Spleen (tissue), 13 donors: Measurements from ENCODE around the gene SANBR. TPM values are rescaled to one million over a fixed set of nuclear protein-coding genes. Genes with fewer than 3 reads are reported as not detected.

ENCODE experiments used
- DNase-seq: peaks from one replicate; pipeline ENCODE4 v3.0.0-alpha.2; 2020
- H3K27ac ChIP-seq, 8 donors: fragments of 200-600 bp; sonication (generic) in 7 of 8; 1 replicate in 4 of 8; 2 replicates in 4 of 8; pipeline versions ENCODE4 v1.5.0 to v1.8.0; 2016 to 2021; ENCODE audit warnings: inconsistent platforms in 4 of 8, mild to moderate bottlenecking in 4 of 8, moderate library complexity in 1 of 8
- H3K27me3 ChIP-seq, 7 donors: fragments of 200-600 bp; sonication (generic) in 6 of 7; replicated peaks in 1 of 7; 1 replicate in 4 of 7; 2 replicates in 3 of 7; pipeline versions ENCODE4 v1.5.0 to v1.8.0; 2016 to 2021; ENCODE audit warnings: inconsistent platforms in 3 of 7, mild to moderate bottlenecking in 1 of 7
- H3K36me3 ChIP-seq, 6 donors: fragments of 200-600 bp; sonication (generic) in 5 of 6; 1 replicate in 4 of 6; 2 replicates in 2 of 6; pipeline versions ENCODE4 v1.5.0 to v1.8.0; 2016 to 2021; ENCODE audit warnings: inconsistent platforms in 2 of 6
- H3K4me1 ChIP-seq, 6 donors: fragments of 200-600 bp; sonication (generic) in 5 of 6; 1 replicate in 3 of 6; 2 replicates in 3 of 6; pipeline versions ENCODE4 v1.5.0 to v1.8.0; 2016 to 2021; ENCODE audit warnings: inconsistent platforms in 3 of 6
- H3K4me3 ChIP-seq, 8 donors: fragments of 200-600 bp; sonication (generic) in 7 of 8; 1 replicate in 4 of 8; 2 replicates in 4 of 8; pipeline versions ENCODE4 v1.5.0 to v1.8.0; 2016 to 2021; ENCODE audit warnings: inconsistent platforms in 4 of 8, mild to moderate bottlenecking in 4 of 8, moderate library complexity in 2 of 8
- H3K9me3 ChIP-seq, 8 donors: fragments of 200-600 bp; sonication (generic) in 7 of 8; 1 replicate in 4 of 8; 2 replicates in 4 of 8; pipeline versions ENCODE4 v1.5.0 to v1.8.0; 2016 to 2021; ENCODE audit warnings: inconsistent platforms in 4 of 8
- POLR2A ChIP-seq, 3 donors: fragments of 450-650 bp; IDR thresholded peaks; one replicate each; pipeline ENCODE4 v1.5.1; 2017; ENCODE audit warnings: antibody characterized with exemption in 3 of 3, mild to moderate bottlenecking in 1 of 3
- POLR2AphosphoS5 ChIP-seq, 3 donors: sonication (generic); formaldehyde crosslinking; IDR thresholded peaks; one replicate each; pipeline ENCODE4 v1.5.1; 2017; ENCODE audit warnings: antibody characterized with exemption in 3 of 3
- WGBS, 5 donors: extraction: QIAGEN DNeasy Blood & Tissue Kit in 3 of 5; methylation state at CpG; one replicate each; pipeline versions ENCODE4 v1.1.5 to v1.1.7; 2013 to 2018; 5-methylcytosine and 5-hydroxymethylcytosine counted together
- intact Hi-C: fragments of 100-400 bp; cut with DNase I; formaldehyde crosslinking; loops from one replicate; pipeline ENCODE4 v1.15.0; 2023; ENCODE audit warnings: low total_unique reads
- long read RNA-seq, 2 donors: transcript quantifications; one replicate each; lab custom pipeline, GENCODE V29; 2026
- polyA plus RNA-seq, 3 donors: library from polyadenylated mRNA; stranded (reverse); fragments of 200-250 nt; gene quantifications; one replicate each; pipeline ENCODE4 v1.2.1, GENCODE V29; 2013
- total RNA-seq, 7 donors: library from RNA; depleted of rRNA in 3 of 7; stranded (reverse); fragments of >200 nt in 3 of 7; fragmentation: NEBNext Ultra II Directional in 4 of 7; extraction: Animal tissue kit (Norgen Biotek cat#: 25700) in 4 of 7; gene quantifications; one replicate each; pipeline versions ENCODE4 v1.1.0 to v1.2.1, GENCODE V29; 2016 to 2021
- TF ChIP-seq, protein P1 (sequence below), 11 experiments: fragments of 200-600 bp in 7 of 11; fragments of 450-650 bp in 4 of 11; sonication (generic) in 4 of 11; IDR thresholded peaks in 8 of 11; conservative IDR thresholded peaks in 3 of 11; 1 replicate in 7 of 11; 2 replicates in 4 of 11; pipeline versions ENCODE4 v1.4.0 to v1.8.0; 2016 to 2021; ENCODE audit warnings: antibody characterized with exemption in 11 of 11, inconsistent platforms in 4 of 11, mild to moderate bottlenecking in 1 of 11
- donor health status: healthy with polysubstance abuse.
- donor health status: DM: no; HTN: no; CAD: no; lungs with moderate emphysema.
- donor health status: DM: no; HTN: no; CAD: no.
- donor health status: Bipolar disorder and iron deficiency.
- donor health status: healthy.
- donor health status: DM: no; HTN: no; CAD: no.
- donor health status: DM: yes; HTN: yes; CAD: no.

Gene SANBR
- total RNA-seq (10 to 100 TPM in 3 of 7 donors, 1 to 10 TPM in 4; 4.4 to 11.1 (median 9.4) TPM), polyA plus RNA-seq (1 to 10 TPM; 1.4 to 2.7 (median 1.5) TPM)
- long read RNA-seq, donor 1, full-length matches to known transcripts: 1 of 1 reads
- long read RNA-seq, donor 1, partial matches to known transcripts: 0 of 1 reads
- long read RNA-seq, donor 1, other reads (novel, unspliced or antisense): 0 of 1 reads
- long read RNA-seq, donor 2, full-length matches to known transcripts: 1 of 1 reads
- long read RNA-seq, donor 2, partial matches to known transcripts: 0 of 1 reads
- long read RNA-seq, donor 2, other reads (novel, unspliced or antisense): 0 of 1 reads

DNA sequence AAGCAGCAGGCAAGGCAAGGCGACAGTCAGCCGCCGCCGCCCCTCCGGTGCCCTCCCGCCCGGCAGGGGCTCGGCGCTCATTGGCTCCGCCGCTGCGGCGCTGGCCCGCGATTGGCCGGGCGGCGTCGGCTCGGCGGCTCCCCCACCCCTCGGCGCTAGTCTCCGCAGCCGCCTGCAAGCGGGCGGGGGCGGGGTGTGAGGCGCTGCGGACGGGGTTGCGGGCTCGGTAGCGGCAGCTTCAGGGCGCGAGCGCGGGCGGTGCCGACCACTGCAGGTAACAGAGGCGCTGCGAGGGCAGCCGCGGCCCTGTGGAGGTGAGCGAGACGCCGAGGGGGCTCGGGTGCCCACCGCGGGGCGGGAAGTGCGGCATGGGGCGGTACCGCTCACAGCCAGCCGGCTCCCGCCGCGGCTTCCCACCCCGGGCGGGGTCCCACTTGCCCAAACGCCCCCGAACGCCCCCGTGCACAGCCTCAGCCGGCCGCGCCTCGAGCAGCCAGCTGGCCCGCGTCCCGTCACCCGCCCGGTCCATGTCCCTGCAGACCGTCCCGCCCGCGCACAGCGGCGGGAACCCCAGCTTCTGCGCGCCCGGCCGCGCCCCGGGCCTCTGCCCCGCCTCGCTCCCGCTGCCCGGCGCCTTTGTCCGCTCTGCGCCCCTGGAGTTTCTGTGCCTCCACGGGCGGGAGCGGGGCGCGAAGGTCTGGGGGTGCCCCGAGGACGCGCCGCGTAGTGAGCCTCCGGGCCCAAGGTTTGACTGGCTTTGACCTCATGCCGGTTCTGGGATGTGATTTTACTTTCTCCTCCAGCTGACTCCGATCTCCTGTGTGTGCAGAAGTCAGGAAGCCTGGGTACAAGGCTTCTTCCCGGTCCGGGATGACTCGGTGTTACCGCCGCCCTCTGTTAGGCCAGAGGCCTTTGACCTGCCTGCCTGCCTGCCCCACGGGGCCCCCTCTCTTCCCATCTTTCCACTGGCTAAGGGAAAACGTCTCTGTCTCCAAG, at the start of gene SANBR:
Gene SANBR, plus strand, starts transcription at position 158 of the 996 bp plus-strand sequence. CDS start 4,480 bp downstream, outside the sequence.
- TF ChIP-seq, protein P1, sequence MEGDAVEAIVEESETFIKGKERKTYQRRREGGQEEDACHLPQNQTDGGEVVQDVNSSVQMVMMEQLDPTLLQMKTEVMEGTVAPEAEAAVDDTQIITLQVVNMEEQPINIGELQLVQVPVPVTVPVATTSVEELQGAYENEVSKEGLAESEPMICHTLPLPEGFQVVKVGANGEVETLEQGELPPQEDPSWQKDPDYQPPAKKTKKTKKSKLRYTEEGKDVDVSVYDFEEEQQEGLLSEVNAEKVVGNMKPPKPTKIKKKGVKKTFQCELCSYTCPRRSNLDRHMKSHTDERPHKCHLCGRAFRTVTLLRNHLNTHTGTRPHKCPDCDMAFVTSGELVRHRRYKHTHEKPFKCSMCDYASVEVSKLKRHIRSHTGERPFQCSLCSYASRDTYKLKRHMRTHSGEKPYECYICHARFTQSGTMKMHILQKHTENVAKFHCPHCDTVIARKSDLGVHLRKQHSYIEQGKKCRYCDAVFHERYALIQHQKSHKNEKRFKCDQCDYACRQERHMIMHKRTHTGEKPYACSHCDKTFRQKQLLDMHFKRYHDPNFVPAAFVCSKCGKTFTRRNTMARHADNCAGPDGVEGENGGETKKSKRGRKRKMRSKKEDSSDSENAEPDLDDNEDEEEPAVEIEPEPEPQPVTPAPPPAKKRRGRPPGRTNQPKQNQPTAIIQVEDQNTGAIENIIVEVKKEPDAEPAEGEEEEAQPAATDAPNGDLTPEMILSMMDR (IDR thresholded peaks at IDR 0.05 in 8 of 11, conservative IDR thresholded peaks at IDR 0.05 in 3 of 11): peak in 4 of 11 experiments; percentile 14 to 50 (median 39)
- TF ChIP-seq POLR2A (IDR thresholded peaks at IDR 0.05) (no peak), POLR2AphosphoS5 (IDR thresholded peaks at IDR 0.05) (peak; percentile 68 to 85 (median 84))
- peak; percentile 96 for DNase-seq
- WGBS, 5 donors: 0 to 1% (median 1%) methylated on average over 40 to 112 of the region's 112 CpGs

DNA sequence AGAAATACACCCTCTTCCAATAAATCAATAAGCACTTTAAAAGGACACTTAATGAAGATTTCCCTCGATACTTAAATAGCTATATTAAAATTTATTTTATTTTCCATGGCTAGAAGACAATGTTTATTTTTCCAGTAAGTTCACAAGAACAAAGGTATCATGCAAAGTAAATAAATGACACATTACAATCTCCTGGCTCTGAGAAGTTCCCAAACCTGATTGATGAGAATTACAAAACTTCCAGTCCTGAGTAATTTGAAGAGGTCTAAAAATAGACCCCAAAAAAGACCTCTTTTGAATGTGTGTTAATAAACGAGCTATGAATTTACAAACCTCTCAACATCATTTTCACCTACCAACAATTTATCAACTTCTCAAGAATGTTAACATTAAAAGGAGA, 49.7 kb upstream of the SANBR start:
- TF ChIP-seq POLR2A (IDR thresholded peaks at IDR 0.05): no peak
- no peak for TF ChIP-seq POLR2AphosphoS5 (IDR thresholded peaks at IDR 0.05)
- TF ChIP-seq, protein P1 (IDR thresholded peaks at IDR 0.05 in 8 of 11, conservative IDR thresholded peaks at IDR 0.05 in 3 of 11): no peak
- WGBS, 5 donors: 46 to 67% (median 55%) methylated on average over 2 of the region's 2 CpGs
- peaks cover 24 to 61% (median 38%) of the 10 kb centered on the region in 6 donors for H3K4me1 ChIP-seq
- no peaks in the 10 kb centered on the region for H3K9me3 ChIP-seq
- H3K36me3 ChIP-seq: peaks cover 0 to 4% (median 0%) of the 10 kb centered on the region in 6 donors
- H3K4me3 ChIP-seq: peak overlapping the region in 6 of 8 donors; percentile 68 to 98 (median 92)
- H3K27ac ChIP-seq: no peak overlapping the region
- no peak for DNase-seq
- no peaks in the 10 kb centered on the region for H3K27me3 ChIP-seq
- intact Hi-C loops: no loop called here

More for the DNA sequence above, at the start of gene SANBR:
- Histone ChIP-seq H3K27me3 (no peaks in the 10 kb centered on the region), H3K9me3 (no peaks in the 10 kb centered on the region), H3K27ac (peak within 1 kb of the TSS; percentile 1 to 90 (median 84)), H3K4me3 (peak within 1 kb of the TSS; percentile 74 to 100 (median 96)), H3K36me3 (peaks cover 0 to 8% (median 0%) of the 10 kb centered on the region in 6 donors), H3K4me1 (peaks cover 5 to 24% (median 20%) of the 10 kb centered on the region in 6 donors)
- intact Hi-C loops: no loop called here

DNA sequence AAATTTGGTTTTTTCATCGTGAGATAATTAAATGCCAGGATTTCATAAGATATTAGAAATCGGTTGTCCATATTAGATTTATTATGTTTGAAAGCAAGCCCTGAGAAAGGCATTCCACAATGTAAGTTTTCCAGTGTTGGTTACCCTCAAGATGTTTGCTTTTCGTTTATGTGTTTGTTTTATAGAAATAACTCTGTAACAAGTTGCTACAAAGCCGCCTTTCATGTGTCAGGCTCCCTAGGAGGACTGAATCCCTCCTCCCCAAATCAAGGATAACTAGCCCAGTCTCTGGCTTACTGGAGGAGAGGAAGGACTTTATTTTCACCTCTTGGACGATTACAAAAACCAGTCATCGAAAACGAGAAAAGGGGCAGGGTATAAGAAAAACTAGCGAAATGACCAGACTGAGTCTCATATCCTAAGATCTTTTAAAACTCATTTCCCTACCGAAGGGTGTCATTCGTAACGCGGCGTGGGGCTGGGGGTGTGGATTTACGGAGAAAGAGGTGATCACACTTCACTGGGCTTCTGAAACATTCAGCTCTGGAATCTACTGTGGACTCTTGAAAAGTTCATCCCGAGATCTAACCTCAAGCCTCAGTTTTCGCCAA, 49.2 kb upstream of the SANBR start:
- H3K36me3 ChIP-seq: peaks cover 0 to 9% (median 0%) of the 10 kb centered on the region in 6 donors
- no peaks in the 10 kb centered on the region for H3K9me3 ChIP-seq
- peaks cover 24 to 67% (median 41%) of the 10 kb centered on the region in 6 donors for H3K4me1 ChIP-seq
- no peak for DNase-seq
- H3K27me3 ChIP-seq: no peaks in the 10 kb centered on the region
- peak overlapping the region; percentile 73 to 94 (median 88) for H3K27ac ChIP-seq
- H3K4me3 ChIP-seq: peak overlapping the region; percentile 68 to 98 (median 92)
- TF ChIP-seq POLR2A (IDR thresholded peaks at IDR 0.05): no peak
- TF ChIP-seq, protein P1 (IDR thresholded peaks at IDR 0.05 in 8 of 11, conservative IDR thresholded peaks at IDR 0.05 in 3 of 11): no peak
- TF ChIP-seq POLR2AphosphoS5 (IDR thresholded peaks at IDR 0.05): no peak
- intact Hi-C loops: no loop called here
- WGBS, 5 donors: 3 to 4% (median 3%) methylated on average over 16 of the region's 16 CpGs
